Caco-2 (cell line): Measurements from ENCODE around the gene KRTAP4-12. TPM values are rescaled to one million over a fixed set of nuclear protein-coding genes. Genes with fewer than 3 reads are reported as not detected.

Source experiments
- BruUV-seq: library from RNA; stranded (reverse); fragments of 400-500 nt; replicated peaks from 2 replicates; lab custom pipeline; 2021; lab: Mats Ljungman, UMichigan
- CTCF ChIA-PET: fragments of 300-600 bp; sonication (Branson Sonifier 250); formaldehyde crosslinking; loops from one replicate; lab custom pipeline; 2022; ENCODE audit warnings: antibody characterized with exemption; lab: Charles Lee
- POLR2A ChIA-PET: fragments of 300-600 bp; sonication (Branson Sonifier 250); formaldehyde crosslinking; loops from one replicate; lab custom pipeline; 2022; ENCODE audit warnings: antibody characterized with exemption; lab: Charles Lee
- DNase-seq, 2 experiments: peaks; one replicate each; pipeline versions ENCODE4 v3.0.0 to v3.0.0-alpha.2; 2020 to 2022
- H3K27me3 ChIP-seq: replicated peaks from 2 replicates; pipeline ENCODE4 v1.6.0; 2011; ENCODE audit warnings: low read length; ENCODE audit not compliant: control insufficient read depth, insufficient read depth
- H3K36me3 ChIP-seq: 2 replicates; pipeline ENCODE4 v1.5.1; 2011; ENCODE audit warnings: low read length; ENCODE audit not compliant: control insufficient read depth, insufficient read depth
- H3K4me1 ChIP-seq: fragments of 250-450 bp; sonication (Bioruptor Pico); 2 replicates; pipeline ENCODE4 v1.5.1; 2020; ENCODE audit warnings: mild to moderate bottlenecking
- H3K4me3 ChIP-seq: 2 replicates; pipeline ENCODE4 v1.5.1; 2011; ENCODE audit warnings: low read depth, mild to moderate bottlenecking, control low read depth, low read length
- H3K9me3 ChIP-seq: fragments of 250-450 bp; sonication (Bioruptor Pico); 2 replicates; pipeline ENCODE4 v1.5.1; 2020; ENCODE audit warnings: mild to moderate bottlenecking, moderate library complexity
- H3K27ac Mint-ChIP-seq: one replicate; pipeline ENCODE4 v1.8.0; 2022; ENCODE audit warnings: mixed read lengths; ENCODE audit not compliant: unreplicated experiment
- H3K27me3 Mint-ChIP-seq: one replicate; pipeline ENCODE4 v1.8.0; 2022; ENCODE audit warnings: mixed read lengths; ENCODE audit not compliant: insufficient read depth, unreplicated experiment
- H3K36me3 Mint-ChIP-seq: one replicate; pipeline ENCODE4 v1.8.0; 2022; ENCODE audit warnings: mild to moderate bottlenecking, mixed read lengths; ENCODE audit not compliant: insufficient read depth, unreplicated experiment
- H3K4me1 Mint-ChIP-seq: one replicate; pipeline ENCODE4 v1.8.0; 2022; ENCODE audit warnings: low read depth, mixed read lengths; ENCODE audit not compliant: unreplicated experiment
- H3K4me3 Mint-ChIP-seq: one replicate; pipeline ENCODE4 v1.8.0; 2022; ENCODE audit warnings: mild to moderate bottlenecking, moderate library complexity, mixed read lengths; ENCODE audit not compliant: unreplicated experiment
- H3K9me3 Mint-ChIP-seq: one replicate; pipeline ENCODE4 v1.8.0; 2022; ENCODE audit warnings: mixed read lengths; ENCODE audit not compliant: unreplicated experiment
- intact Hi-C: fragments of 100-400 bp; cut with micrococcal nuclease; formaldehyde crosslinking; loops from one replicate; pipeline ENCODE4 v1.10.0; 2022; ENCODE audit not compliant: unreplicated experiment
- total RNA-seq: library from RNA; stranded (reverse); gene quantifications from 2 replicates; pipeline ENCODE4 v1.2.3, GENCODE V29; 2022
- TF ChIP-seq, protein P1 (sequence below), 2 experiments: fragments of 200-600 bp in 1 of 2; IDR thresholded peaks; 1 replicate in 1 of 2; 2 replicates in 1 of 2; pipeline versions ENCODE4 v1.5.1 to v1.8.0; 2011 to 2022; ENCODE audit warnings: antibody characterized with exemption in 1 of 2, control low read depth in 1 of 2, inconsistent platforms in 1 of 2, low read depth in 1 of 2, low read length in 1 of 2, mild to moderate bottlenecking in 1 of 2, moderate library complexity in 1 of 2; ENCODE audit not compliant: insufficient read depth in 1 of 2, severe bottlenecking in 1 of 2, unreplicated experiment in 1 of 2

Gene KRTAP4-12
- total RNA-seq, 1 experiment from 2014 or later = not detected

DNA sequence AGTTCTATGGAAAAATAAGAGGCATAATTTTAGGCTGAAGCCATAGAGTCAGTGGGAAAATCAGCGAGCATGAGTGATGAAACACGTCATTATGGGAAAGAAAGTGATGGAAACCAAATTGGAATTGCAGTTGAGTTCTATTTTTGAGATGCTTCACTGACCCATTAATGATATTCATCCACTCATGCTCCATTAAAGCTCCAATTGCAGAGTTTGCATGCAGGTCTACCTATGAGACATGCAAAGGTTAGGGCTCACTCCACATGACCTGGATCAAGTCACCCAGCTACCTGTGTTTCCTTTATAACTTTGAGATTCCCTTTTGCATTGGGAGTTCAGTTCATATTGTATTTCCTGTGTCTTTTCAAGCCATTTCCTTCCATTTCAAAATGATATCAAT lies 50.3 kb downstream of the KRTAP4-12 start:
- no peaks in the 10 kb centered on the region for H3K27me3 Mint-ChIP-seq
- intact Hi-C loops = no loop called here
- POLR2A ChIA-PET = no interaction called here
- H3K4me3 ChIP-seq = no peak overlapping the region
- H3K9me3 Mint-ChIP-seq = peaks cover 17% of the 10 kb centered on the region
- TF ChIP-seq, protein P1, sequence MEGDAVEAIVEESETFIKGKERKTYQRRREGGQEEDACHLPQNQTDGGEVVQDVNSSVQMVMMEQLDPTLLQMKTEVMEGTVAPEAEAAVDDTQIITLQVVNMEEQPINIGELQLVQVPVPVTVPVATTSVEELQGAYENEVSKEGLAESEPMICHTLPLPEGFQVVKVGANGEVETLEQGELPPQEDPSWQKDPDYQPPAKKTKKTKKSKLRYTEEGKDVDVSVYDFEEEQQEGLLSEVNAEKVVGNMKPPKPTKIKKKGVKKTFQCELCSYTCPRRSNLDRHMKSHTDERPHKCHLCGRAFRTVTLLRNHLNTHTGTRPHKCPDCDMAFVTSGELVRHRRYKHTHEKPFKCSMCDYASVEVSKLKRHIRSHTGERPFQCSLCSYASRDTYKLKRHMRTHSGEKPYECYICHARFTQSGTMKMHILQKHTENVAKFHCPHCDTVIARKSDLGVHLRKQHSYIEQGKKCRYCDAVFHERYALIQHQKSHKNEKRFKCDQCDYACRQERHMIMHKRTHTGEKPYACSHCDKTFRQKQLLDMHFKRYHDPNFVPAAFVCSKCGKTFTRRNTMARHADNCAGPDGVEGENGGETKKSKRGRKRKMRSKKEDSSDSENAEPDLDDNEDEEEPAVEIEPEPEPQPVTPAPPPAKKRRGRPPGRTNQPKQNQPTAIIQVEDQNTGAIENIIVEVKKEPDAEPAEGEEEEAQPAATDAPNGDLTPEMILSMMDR (IDR thresholded peaks at IDR 0.05; ENCODE audit: insufficient read depth in 1 of 2, low read depth in 1 of 2, low read length in 1 of 2, severe bottlenecking in 1 of 2, unreplicated experiment in 1 of 2) = no peak
- no peak overlapping the region for H3K4me3 Mint-ChIP-seq
- no peaks in the 10 kb centered on the region for H3K36me3 ChIP-seq
- peaks cover 4% of the 10 kb centered on the region for H3K36me3 Mint-ChIP-seq
- no peaks in the 10 kb centered on the region for H3K4me1 ChIP-seq
- CTCF ChIA-PET = no interaction called here
- H3K27ac Mint-ChIP-seq = no peak overlapping the region
- H3K9me3 ChIP-seq = no peaks in the 10 kb centered on the region; the same call in 1 of the 2 replicates
- no peak for DNase-seq
- no peaks in the 10 kb centered on the region for H3K27me3 ChIP-seq
- BruUV-seq = no TSS peak
- H3K4me1 Mint-ChIP-seq = no peaks in the 10 kb centered on the region

Other genes with a start within 250 kb of the KRTAP4-12 start
- 0.53 and 1.0 TPM in 2 replicates for gene KRT20, start 238.9 kb downstream of the KRTAP4-12 start, total RNA-seq
- gene KRT23, start 186.5 kb downstream of the KRTAP4-12 start, total RNA-seq = 43.6 and 47.1 TPM in 2 replicates
- gene KRT39, start 157.2 kb downstream of the KRTAP4-12 start, total RNA-seq = not detected in 2 replicates
- gene KRT40, start 139.9 kb downstream of the KRTAP4-12 start, total RNA-seq = not detected in 2 replicates
- not detected in 2 replicates for gene KRTAP3-3, start 130.0 kb downstream of the KRTAP4-12 start, total RNA-seq
- gene KRTAP3-2, start 124.3 kb downstream of the KRTAP4-12 start, total RNA-seq = not detected in 2 replicates
- 7.4 and 7.9 TPM in 2 replicates for gene KRTAP3-1, start 115.1 kb downstream of the KRTAP4-12 start, total RNA-seq
- not detected in 2 replicates for gene KRTAP1-5, start 97.0 kb downstream of the KRTAP4-12 start, total RNA-seq
- gene KRTAP1-4, start 94.0 kb downstream of the KRTAP4-12 start, total RNA-seq = not detected in 2 replicates
- not detected in 2 replicates for gene KRTAP1-3, start 89.3 kb downstream of the KRTAP4-12 start, total RNA-seq
- gene KRTAP1-1, start 82.7 kb downstream of the KRTAP4-12 start, total RNA-seq = not detected in 2 replicates
- gene KRTAP2-1, start 76.9 kb downstream of the KRTAP4-12 start, total RNA-seq = not detected in 2 replicates
- not detected in 2 replicates for gene KRTAP2-2, start 69.0 kb downstream of the KRTAP4-12 start, total RNA-seq
- 3.7 and 4.9 TPM in 2 replicates for gene KRTAP2-3, start 64.1 kb downstream of the KRTAP4-12 start, total RNA-seq
- gene KRTAP2-4, start 58.3 kb downstream of the KRTAP4-12 start, total RNA-seq = not detected in 2 replicates
- gene KRTAP4-7, start 40.0 kb downstream of the KRTAP4-12 start, total RNA-seq = not detected in 2 replicates
- gene KRTAP4-8, start 26.0 kb downstream of the KRTAP4-12 start, total RNA-seq = not detected in 2 replicates
- gene KRTAP4-16, start 22.0 kb downstream of the KRTAP4-12 start, total RNA-seq = not detected in 2 replicates
- not detected in 2 replicates for gene KRTAP4-9, start 18.8 kb downstream of the KRTAP4-12 start, total RNA-seq
- gene KRTAP4-11, start 5.8 kb downstream of the KRTAP4-12 start, total RNA-seq = not detected in 2 replicates
- not detected in 2 replicates for gene KRTAP4-6, start 16.4 kb upstream of the KRTAP4-12 start, total RNA-seq
- gene KRTAP4-5, start 25.6 kb upstream of the KRTAP4-12 start, total RNA-seq = not detected in 2 replicates
- gene KRTAP4-4, start 36.6 kb upstream of the KRTAP4-12 start, total RNA-seq = not detected in 2 replicates
- gene KRTAP4-3, start 44.0 kb upstream of the KRTAP4-12 start, total RNA-seq = not detected in 2 replicates
- gene KRTAP4-2, start 54.0 kb upstream of the KRTAP4-12 start, total RNA-seq = not detected in 2 replicates
- gene KRTAP4-1, start 60.7 kb upstream of the KRTAP4-12 start, total RNA-seq = 0.49 TPM in 1 of 2 replicates, not detected in the other
- not detected in 2 replicates for gene KRTAP9-1, start 65.7 kb upstream of the KRTAP4-12 start, total RNA-seq
- not detected in 2 replicates for gene KRTAP9-2, start 102.5 kb upstream of the KRTAP4-12 start, total RNA-seq
- not detected in 2 replicates for gene KRTAP9-3, start 108.3 kb upstream of the KRTAP4-12 start, total RNA-seq
- not detected in 2 replicates for gene KRTAP9-8, start 113.8 kb upstream of the KRTAP4-12 start, total RNA-seq
- not detected in 2 replicates for gene KRTAP9-4, start 125.5 kb upstream of the KRTAP4-12 start, total RNA-seq
- not detected in 2 replicates for gene KRTAP9-9, start 131.2 kb upstream of the KRTAP4-12 start, total RNA-seq
- gene KRTAP9-6, start 141.2 kb upstream of the KRTAP4-12 start, total RNA-seq = not detected in 2 replicates
- gene KRTAP9-7, start 151.5 kb upstream of the KRTAP4-12 start, total RNA-seq = not detected in 2 replicates
- not detected in 2 replicates for gene KRTAP29-1, start 178.7 kb upstream of the KRTAP4-12 start, total RNA-seq
- gene KRTAP16-1, start 185.1 kb upstream of the KRTAP4-12 start, total RNA-seq = not detected in 2 replicates
- gene KRTAP17-1, start 191.5 kb upstream of the KRTAP4-12 start, total RNA-seq = not detected in 2 replicates
- not detected in 2 replicates for gene KRT33A, start 226.6 kb upstream of the KRTAP4-12 start, total RNA-seq
- gene KRT33B, start 245.6 kb upstream of the KRTAP4-12 start, total RNA-seq = not detected in 2 replicates